Mesothelial cell of epicardium (in vitro differentiated cells): Measurements from ENCODE around the gene NFIX. TPM values are rescaled to one million over a fixed set of nuclear protein-coding genes. Genes with fewer than 3 reads are reported as not detected.

Experiments used
- DNase-seq, 2 experiments: peaks; one replicate each; pipeline ENCODE4 v3.0.0; 2021; ENCODE audit warnings: low spot score in 2 of 2; ENCODE audit not compliant: unreplicated experiment in 2 of 2
- H3K27ac Mint-ChIP-seq: 2 replicates; pipeline ENCODE4 v1.8.0; 2021; ENCODE audit warnings: mixed read lengths
- H3K27me3 Mint-ChIP-seq: 2 replicates; pipeline ENCODE4 v1.8.0; 2021; ENCODE audit warnings: low read depth, mixed read lengths
- H3K36me3 Mint-ChIP-seq: 2 replicates; pipeline ENCODE4 v1.8.0; 2021; ENCODE audit warnings: mixed read lengths
- H3K4me1 Mint-ChIP-seq: 2 replicates; pipeline ENCODE4 v1.8.0; 2021; ENCODE audit warnings: mixed read lengths
- H3K4me3 Mint-ChIP-seq: 2 replicates; pipeline ENCODE4 v1.8.0; 2021; ENCODE audit warnings: mild to moderate bottlenecking, moderate library complexity, mixed read lengths
- H3K9me3 Mint-ChIP-seq: 2 replicates; pipeline ENCODE4 v1.8.0; 2021; ENCODE audit warnings: mixed read lengths
- CTCF ChIP-seq: fragments of 200-600 bp; sonication (generic); IDR thresholded peaks from one replicate; pipeline ENCODE4 v1.5.0; 2021; ENCODE audit warnings: antibody characterized with exemption; ENCODE audit not compliant: unreplicated experiment
- total RNA-seq: library from RNA; stranded (reverse); gene quantifications from 3 replicates; pipeline ENCODE4 v1.2.1, GENCODE V29; 2021

The NFIX gene
- total RNA-seq, 1 donor from 2014 or later = 52.4 TPM

GRCh38 chr19:13006431-13007281 is 11.4 kb downstream of the NFIX start:
- no peak for DNase-seq
- no peaks in the 10 kb centered on the region for H3K9me3 Mint-ChIP-seq
- H3K27ac Mint-ChIP-seq = no peak overlapping the region
- H3K27me3 Mint-ChIP-seq = peaks cover 86% of the 10 kb centered on the region
- no peak overlapping the region for H3K4me3 Mint-ChIP-seq
- TF ChIP-seq CTCF = no peak
- H3K36me3 Mint-ChIP-seq = peaks cover 19% of the 10 kb centered on the region
- peaks cover 19% of the 10 kb centered on the region for H3K4me1 Mint-ChIP-seq

GRCh38 chr19:13007292-13008045 is 12.2 kb downstream of the NFIX start:
- TF ChIP-seq CTCF = no peak
- DNase-seq = no peak

GRCh38 chr19:13008926-13009787 is 13.9 kb downstream of the NFIX start:
- DNase-seq = no peak
- peaks cover 94% of the 10 kb centered on the region for H3K27me3 Mint-ChIP-seq
- H3K27ac Mint-ChIP-seq = no peak overlapping the region
- TF ChIP-seq CTCF = no peak
- H3K4me1 Mint-ChIP-seq = peaks cover 32% of the 10 kb centered on the region
- no peaks in the 10 kb centered on the region for H3K9me3 Mint-ChIP-seq
- H3K36me3 Mint-ChIP-seq = peaks cover 17% of the 10 kb centered on the region
- H3K4me3 Mint-ChIP-seq = no peak overlapping the region

More at GRCh38 chr19:13007292-13008045, 12.2 kb downstream of the NFIX start:
- Mint-ChIP-seq H3K9me3 (no peaks in the 10 kb centered on the region), H3K4me1 (peaks cover 22% of the 10 kb centered on the region), H3K27ac (no peak overlapping the region), H3K36me3 (peaks cover 19% of the 10 kb centered on the region), H3K4me3 (no peak overlapping the region), H3K27me3 (peaks cover 91% of the 10 kb centered on the region)

- no peak for DNase-seq
Observed at GRCh38 chr19:13010038-13010991, 15.0 kb downstream of the NFIX start.

More at GRCh38 chr19:13010038-13010991, 15.0 kb downstream of the NFIX start:
- peaks cover 13% of the 10 kb centered on the region for H3K36me3 Mint-ChIP-seq
- H3K4me3 Mint-ChIP-seq = no peak overlapping the region
- no peak overlapping the region for H3K27ac Mint-ChIP-seq
- peaks cover 93% of the 10 kb centered on the region for H3K27me3 Mint-ChIP-seq
- TF ChIP-seq CTCF = no peak
- H3K9me3 Mint-ChIP-seq = no peaks in the 10 kb centered on the region
- peaks cover 40% of the 10 kb centered on the region for H3K4me1 Mint-ChIP-seq
